ENCODE data around the gene TNKS1BP1. TPM values are rescaled to one million over a fixed set of nuclear protein-coding genes. Genes with fewer than 3 reads are reported as not detected.
A peak's percentile ranks its signal among the peaks of the same experiment; 100 is the strongest.

The TNKS1BP1 gene
- polyA plus RNA-seq, 1 of the 3 experiments (the other 2 are of a cell fraction) = 43.3 TPM

DNA sequence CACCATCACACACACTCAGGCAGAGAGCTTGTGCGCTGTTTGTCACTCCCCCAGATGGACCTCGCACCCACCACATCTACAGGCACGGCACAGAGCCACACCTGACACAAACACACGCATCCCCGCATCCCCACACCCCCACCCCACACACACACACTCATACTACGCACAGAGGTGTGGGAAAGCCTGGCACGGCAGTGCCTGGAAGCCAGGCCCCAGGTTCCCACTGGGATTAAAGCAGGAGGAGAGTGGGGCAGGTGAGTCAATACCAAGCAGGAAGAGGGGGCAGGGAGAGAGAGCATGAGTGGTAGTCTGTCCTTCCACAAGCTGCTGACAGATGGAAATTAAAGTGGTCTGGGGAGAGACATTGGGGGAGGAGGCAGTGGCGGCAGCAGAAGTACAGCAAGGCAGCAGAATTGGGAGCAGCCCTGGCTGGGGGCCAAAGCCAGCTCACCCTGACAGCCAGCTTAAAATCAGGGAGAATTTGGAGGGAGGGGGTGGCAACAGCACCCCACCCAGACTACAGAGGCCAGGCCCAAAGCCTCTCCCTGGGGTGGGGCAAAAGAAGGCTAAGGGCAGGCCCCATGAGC lies 20.7 kb downstream of the TNKS1BP1 start:
- Histone ChIP-seq H3K27ac (ENCODE audit: low read depth in 2 of 2, low read length in 1 of 2) (no peak overlapping the region; a peak in 1 of 4 replicates), H3K27me3 (ENCODE audit: insufficient read depth) (no peaks in the 10 kb centered on the region), H3K4me1 (ENCODE audit: control insufficient read depth in 1 of 2, insufficient read depth in 2 of 2, low read depth in 1 of 2, low read length in 1 of 2) (peaks cover 0 to 8% of the 10 kb centered on the region in 2 experiments; a peak in 2 of 4 replicates), H3F3A (replicated peaks; ENCODE audit: insufficient read depth) (no peaks in the 10 kb centered on the region), H3K4me3 (ENCODE audit: low read depth in 2 of 2, low read length in 1 of 2) (no peak overlapping the region), H3K9me2 (no peaks in the 10 kb centered on the region), H3K79me2 (ENCODE audit: insufficient read depth) (peaks cover 53% of the 10 kb centered on the region), H3K4me2 (no peak overlapping the region), H3K9ac (no peak overlapping the region), H2AFZ (ENCODE audit: low read depth) (no peak overlapping the region), H4K20me1 (ENCODE audit: insufficient read depth) (peaks cover 37% of the 10 kb centered on the region), H3K9me3 (no peaks in the 10 kb centered on the region), H3K36me3 (replicated peaks in 1 of 2; ENCODE audit: control insufficient read depth in 1 of 2, insufficient read depth in 2 of 2, low read length in 1 of 2) (peaks cover 38 to 64% of the 10 kb centered on the region in 2 experiments)
- ChIA-PET CTCF (interaction anchor here (1.1 to 1.3 kb wide), 3 partner anchors 14 to 461 kb away, joined by 3 read pairs; no protein-coding TSS in a partner anchor), POLR2A (interaction anchor here (0.7 to 0.8 kb wide), 2 partner anchors 10 to 11 kb away, joined by 3 read pairs; no protein-coding TSS in a partner anchor)
- DNase-seq = peak; percentile 36
- 79% methylated on average over 5 of the region's 8 CpGs for WGBS (ENCODE audit: low lambda C conversion rate)
- TF ChIP-seq NFIC (IDR thresholded peaks at IDR 0.05; ENCODE audit: borderline replicate concordance) (peak; percentile 29; the same call in 1 of the 2 replicates), MEF2A (IDR thresholded peaks at IDR 0.05; ENCODE audit: borderline replicate concordance, low read depth) (no peak)
- TF ChIP-seq, protein P1, sequence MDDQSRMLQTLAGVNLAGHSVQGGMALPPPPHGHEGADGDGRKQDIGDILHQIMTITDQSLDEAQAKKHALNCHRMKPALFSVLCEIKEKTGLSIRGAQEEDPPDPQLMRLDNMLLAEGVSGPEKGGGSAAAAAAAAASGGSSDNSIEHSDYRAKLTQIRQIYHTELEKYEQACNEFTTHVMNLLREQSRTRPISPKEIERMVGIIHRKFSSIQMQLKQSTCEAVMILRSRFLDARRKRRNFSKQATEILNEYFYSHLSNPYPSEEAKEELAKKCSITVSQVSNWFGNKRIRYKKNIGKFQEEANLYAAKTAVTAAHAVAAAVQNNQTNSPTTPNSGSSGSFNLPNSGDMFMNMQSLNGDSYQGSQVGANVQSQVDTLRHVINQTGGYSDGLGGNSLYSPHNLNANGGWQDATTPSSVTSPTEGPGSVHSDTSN (IDR thresholded peaks at IDR 0.05) = 0 out of 2 replicates have a peak, but pooled peaks have one; percentile 17

DNA sequence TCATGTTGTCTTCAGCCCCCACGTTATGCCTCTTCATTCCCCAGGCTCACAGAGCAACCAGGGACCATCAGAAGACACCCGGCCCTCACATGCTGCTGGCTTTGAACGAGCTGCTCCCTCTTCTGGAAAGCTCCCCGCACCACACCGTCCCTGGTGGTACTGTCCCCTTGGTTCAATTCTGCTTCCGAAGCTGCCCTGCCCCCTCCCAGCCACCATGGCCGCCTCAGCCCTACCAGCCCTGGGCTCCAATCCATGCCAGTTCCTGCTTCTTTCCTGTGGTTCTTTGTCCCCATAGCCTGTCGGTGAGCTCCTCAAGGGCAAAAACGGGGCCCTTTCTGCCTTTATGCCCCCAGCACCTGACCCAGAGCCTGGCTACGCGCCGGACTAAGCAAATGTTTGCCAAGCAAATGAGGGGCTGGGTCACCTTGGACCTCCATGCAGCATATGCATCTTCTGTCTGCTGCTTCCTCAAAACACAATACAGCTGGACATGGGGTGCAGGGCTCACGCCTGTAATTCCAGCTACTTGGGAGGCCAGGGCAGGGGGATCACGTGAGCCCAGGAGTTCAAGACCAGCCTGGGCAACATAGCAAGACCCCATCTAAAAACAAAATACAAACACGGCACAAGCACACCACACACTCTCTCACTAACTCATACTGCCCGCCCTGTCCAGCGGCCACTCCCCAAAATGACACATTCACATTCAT lies 21.3 kb downstream of the TNKS1BP1 start:
- POLR2A ChIA-PET = interaction anchor here (0.7 kb wide), 1 partner anchor 10 kb away, joined by 3 read pairs; no protein-coding TSS in a partner anchor
- CTCF ChIA-PET = interaction anchor here (1.1 kb wide), 1 partner anchor 14 kb away, joined by 3 read pairs; no protein-coding TSS in a partner anchor
- Histone ChIP-seq H3K4me2 (no peak overlapping the region), H3K27me3 (ENCODE audit: insufficient read depth) (no peaks in the 10 kb centered on the region), H3K27ac (ENCODE audit: low read depth in 2 of 2, low read length in 1 of 2) (no peak overlapping the region), H3F3A (replicated peaks; ENCODE audit: insufficient read depth) (no peaks in the 10 kb centered on the region), H3K9me3 (no peaks in the 10 kb centered on the region), H3K4me1 (ENCODE audit: control insufficient read depth in 1 of 2, insufficient read depth in 2 of 2, low read depth in 1 of 2, low read length in 1 of 2) (peaks cover 0 to 8% of the 10 kb centered on the region in 2 experiments; a peak in 2 of 4 replicates), H2AFZ (ENCODE audit: low read depth) (no peak overlapping the region), H3K79me2 (ENCODE audit: insufficient read depth) (peaks cover 46% of the 10 kb centered on the region), H3K9ac (no peak overlapping the region), H3K36me3 (replicated peaks in 1 of 2; ENCODE audit: control insufficient read depth in 1 of 2, insufficient read depth in 2 of 2, low read length in 1 of 2) (peaks cover 44 to 61% of the 10 kb centered on the region in 2 experiments), H4K20me1 (ENCODE audit: insufficient read depth) (peaks cover 37% of the 10 kb centered on the region), H3K4me3 (ENCODE audit: low read depth in 2 of 2, low read length in 1 of 2) (no peak overlapping the region), H3K9me2 (no peaks in the 10 kb centered on the region)
- TF ChIP-seq RXRA (IDR thresholded peaks at IDR 0.05; ENCODE audit: borderline replicate concordance, low read depth) (no peak), USF1 (IDR thresholded peaks at IDR 0.05; ENCODE audit: borderline replicate concordance, low read depth) (no peak), MEF2A (IDR thresholded peaks at IDR 0.05; ENCODE audit: borderline replicate concordance, low read depth) (no peak), GATA2 (CRISPR knock-in tag; IDR thresholded peaks at IDR 0.05) (no peak), NFIC (IDR thresholded peaks at IDR 0.05; ENCODE audit: borderline replicate concordance) (no peak), EP300 (IDR thresholded peaks at IDR 0.05; ENCODE audit: borderline replicate concordance in 1 of 2, low read depth in 1 of 2, low read length in 1 of 2) (no peak), NRF1 (IDR thresholded peaks at IDR 0.05; ENCODE audit: low read depth, low read length) (no peak), FOXJ3 (CRISPR knock-in tag; IDR thresholded peaks at IDR 0.05) (no peak), SMC3 (IDR thresholded peaks at IDR 0.05; ENCODE audit: low read depth, low read length) (no peak), POLR2AphosphoS5 (IDR thresholded peaks at IDR 0.05; ENCODE audit: low read depth, low read length) (no peak), YY1 (IDR thresholded peaks at IDR 0.05; ENCODE audit: low read depth) (no peak), CHD2 (IDR thresholded peaks at IDR 0.05; ENCODE audit: low read length, partially characterized antibody) (no peak), TEAD4 (IDR thresholded peaks at IDR 0.05; ENCODE audit: borderline replicate concordance, insufficient read depth) (no peak), FOXM1 (IDR thresholded peaks at IDR 0.05; ENCODE audit: low read depth) (no peak), USF2 (IDR thresholded peaks at IDR 0.05; ENCODE audit: borderline replicate concordance, low read depth, low read length) (no peak)
- TF ChIP-seq, protein P1 (IDR thresholded peaks at IDR 0.05) = no peak
- TF ChIP-seq, protein P2, sequence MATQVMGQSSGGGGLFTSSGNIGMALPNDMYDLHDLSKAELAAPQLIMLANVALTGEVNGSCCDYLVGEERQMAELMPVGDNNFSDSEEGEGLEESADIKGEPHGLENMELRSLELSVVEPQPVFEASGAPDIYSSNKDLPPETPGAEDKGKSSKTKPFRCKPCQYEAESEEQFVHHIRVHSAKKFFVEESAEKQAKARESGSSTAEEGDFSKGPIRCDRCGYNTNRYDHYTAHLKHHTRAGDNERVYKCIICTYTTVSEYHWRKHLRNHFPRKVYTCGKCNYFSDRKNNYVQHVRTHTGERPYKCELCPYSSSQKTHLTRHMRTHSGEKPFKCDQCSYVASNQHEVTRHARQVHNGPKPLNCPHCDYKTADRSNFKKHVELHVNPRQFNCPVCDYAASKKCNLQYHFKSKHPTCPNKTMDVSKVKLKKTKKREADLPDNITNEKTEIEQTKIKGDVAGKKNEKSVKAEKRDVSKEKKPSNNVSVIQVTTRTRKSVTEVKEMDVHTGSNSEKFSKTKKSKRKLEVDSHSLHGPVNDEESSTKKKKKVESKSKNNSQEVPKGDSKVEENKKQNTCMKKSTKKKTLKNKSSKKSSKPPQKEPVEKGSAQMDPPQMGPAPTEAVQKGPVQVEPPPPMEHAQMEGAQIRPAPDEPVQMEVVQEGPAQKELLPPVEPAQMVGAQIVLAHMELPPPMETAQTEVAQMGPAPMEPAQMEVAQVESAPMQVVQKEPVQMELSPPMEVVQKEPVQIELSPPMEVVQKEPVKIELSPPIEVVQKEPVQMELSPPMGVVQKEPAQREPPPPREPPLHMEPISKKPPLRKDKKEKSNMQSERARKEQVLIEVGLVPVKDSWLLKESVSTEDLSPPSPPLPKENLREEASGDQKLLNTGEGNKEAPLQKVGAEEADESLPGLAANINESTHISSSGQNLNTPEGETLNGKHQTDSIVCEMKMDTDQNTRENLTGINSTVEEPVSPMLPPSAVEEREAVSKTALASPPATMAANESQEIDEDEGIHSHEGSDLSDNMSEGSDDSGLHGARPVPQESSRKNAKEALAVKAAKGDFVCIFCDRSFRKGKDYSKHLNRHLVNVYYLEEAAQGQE (IDR thresholded peaks at IDR 0.05; ENCODE audit: low read depth, low read length) = no peak
- DNase-seq = peak; percentile 36
- whole genome bisulfite sequencing (ENCODE audit: low lambda C conversion rate) = 95% methylated on average over 16 of the region's 17 CpGs
